NCI-H146 (cell line): ENCODE data around the gene KIF3C.
"Not testable (repeated sequence)": the region's sequence is repeated elsewhere in the genome, so short reads cannot be mapped to it uniquely, and the experiment has no call there.

Experiments used
- DNase-seq: peaks from one replicate; lab custom pipeline; 2025; lab: John Stamatoyannopoulos, UW

The KIF3C gene

DNA sequence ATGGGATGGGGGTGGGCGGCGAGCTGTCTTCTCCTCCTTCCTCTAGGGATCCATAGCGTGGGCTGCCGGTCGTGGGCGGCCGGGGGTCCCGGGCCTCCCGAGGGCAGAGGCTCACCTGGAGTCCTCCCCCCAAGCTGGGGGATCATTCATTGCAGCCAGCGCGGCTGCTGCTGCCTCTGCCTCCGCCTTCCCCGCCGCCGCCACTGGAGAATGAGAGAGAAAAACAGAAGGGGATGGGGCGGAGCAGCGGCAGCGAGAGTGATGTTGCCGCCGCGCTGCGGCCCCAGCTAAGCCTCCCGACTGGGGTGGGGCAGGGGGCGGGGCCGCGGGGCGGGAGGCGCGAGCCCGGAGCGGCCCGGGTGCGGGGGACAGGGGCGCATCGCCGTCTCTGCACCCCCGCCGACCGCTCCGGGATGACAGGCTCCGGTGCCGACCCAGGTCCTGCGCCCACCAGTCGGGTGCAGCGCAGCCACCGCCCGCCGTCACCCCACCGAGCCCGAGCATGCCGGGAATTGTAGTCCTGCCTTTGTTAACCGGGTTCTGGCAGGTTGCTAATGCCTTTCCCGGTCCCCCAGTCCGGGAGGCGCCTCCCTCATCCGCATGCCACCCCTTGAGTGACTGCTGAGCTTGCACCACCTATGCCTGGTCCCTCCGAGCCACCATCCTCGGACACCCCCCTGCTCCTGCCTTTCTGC, at the start of gene KIF3C:
Gene KIF3C, minus strand, starts transcription at position 225 of the 695 bp plus-strand sequence. CDS start 580 bp downstream, outside the sequence.
- peak; percentile 87 for DNase-seq

DNA sequence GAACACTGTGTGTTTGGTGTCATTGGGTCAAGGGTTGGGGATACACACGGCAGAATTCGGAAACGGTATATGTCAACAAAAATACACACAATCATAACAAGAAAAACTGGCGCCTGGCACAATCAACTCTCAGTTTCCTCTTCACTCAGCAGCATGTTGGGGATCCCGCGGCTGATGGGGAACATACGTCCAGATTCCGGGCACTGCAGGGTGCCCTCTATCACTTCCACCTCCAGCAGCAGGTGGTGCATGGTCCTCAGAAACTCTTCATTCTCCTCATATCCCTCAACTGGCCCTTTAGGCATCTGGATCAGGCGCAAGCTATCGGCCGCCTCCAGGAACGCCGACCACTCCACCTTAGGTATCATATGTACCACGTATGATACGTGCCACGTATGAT, 45.8 kb upstream of the KIF3C start:
- DNase-seq = not testable (repeated sequence)

GRCh38 chr2:26025509-26025908, 43.2 kb upstream of the KIF3C start:
- DNase-seq = no peak

GRCh38 chr2:26024260-26024659, 42.0 kb upstream of the KIF3C start:
- no peak for DNase-seq

- no peak for DNase-seq
Observed at GRCh38 chr2:26020231-26020640, 37.9 kb upstream of the KIF3C start.

DNA sequence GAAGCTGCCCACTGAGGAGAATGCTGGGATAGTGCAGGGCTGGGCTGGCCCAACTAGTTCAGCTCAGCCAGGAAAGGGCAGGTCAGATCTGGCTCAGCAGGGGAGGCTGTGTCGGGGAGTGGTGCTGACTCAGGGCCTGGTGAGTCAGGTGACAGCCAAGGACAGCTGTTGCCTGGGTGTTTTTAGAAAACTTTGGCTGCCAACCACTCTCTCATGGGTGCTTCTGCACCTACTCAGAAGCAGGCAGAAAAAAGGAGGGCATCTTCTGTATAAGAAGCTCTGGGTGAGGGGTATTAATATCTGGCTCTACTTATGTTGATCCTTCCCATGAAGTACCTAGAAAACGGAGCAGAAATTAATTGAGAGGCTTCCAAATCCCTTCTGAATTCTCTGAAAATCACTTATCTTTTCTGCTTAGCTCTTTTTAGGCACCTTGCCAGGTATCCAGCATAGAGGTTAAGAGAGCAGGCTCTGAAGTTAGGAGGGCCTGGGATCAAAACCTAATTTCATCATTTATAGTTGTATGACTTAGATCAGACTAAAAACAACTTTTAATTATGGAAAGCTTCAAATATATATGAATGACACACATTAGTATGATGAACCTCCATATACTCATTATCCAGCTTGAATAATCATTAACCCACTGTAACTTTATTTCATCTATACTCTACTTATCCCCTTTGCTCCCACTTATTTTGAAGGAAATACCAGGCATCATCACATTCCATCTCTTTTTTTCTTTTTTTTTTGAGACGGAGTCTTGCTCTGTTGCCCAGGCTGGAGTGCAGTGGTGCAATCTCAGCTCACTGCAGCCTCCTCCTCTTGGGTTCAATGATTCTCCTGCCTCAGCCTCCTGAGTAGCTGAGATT, 36.1 kb upstream of the KIF3C start:
- DNase-seq = peak; percentile 45

GRCh38 chr2:26017464-26018183, 35.3 kb upstream of the KIF3C start:
- no peak for DNase-seq

- DNase-seq = not testable (repeated sequence)
Observed at GRCh38 chr2:26016706-26017045, 34.4 kb upstream of the KIF3C start.

DNA sequence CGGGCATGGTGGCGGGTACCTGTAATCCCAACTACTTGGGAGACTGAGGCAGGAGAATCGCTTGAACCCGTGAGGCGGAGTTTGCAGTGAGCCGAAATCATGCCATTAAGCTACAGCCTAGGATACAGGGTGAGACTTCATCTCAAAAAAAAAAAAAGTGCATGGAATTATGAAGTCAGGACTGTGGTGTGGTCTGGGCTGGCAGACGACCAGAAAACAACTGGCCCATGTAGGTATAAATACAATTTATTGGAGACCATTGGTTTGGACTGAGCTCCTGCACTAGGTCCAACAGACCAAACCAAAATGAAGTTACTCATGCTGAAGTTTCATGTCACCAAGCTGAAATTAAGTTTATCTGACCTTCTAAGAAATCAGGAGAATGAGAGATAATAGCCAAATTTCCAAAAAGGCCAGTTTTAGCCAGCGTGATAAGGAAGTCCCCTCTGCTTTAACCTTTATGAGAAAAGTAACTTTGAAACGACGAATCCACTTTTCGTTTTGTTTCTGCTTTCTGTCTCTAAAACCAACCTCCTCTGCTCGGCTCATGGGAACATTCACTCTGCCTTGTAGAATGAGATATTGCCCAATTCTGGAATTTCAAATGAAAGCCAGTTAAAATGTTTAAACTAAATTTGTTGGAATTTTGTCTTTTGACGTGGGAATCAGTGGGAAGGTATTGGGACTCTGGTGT, 33.9 kb upstream of the KIF3C start:
- DNase-seq = no peak

DNA sequence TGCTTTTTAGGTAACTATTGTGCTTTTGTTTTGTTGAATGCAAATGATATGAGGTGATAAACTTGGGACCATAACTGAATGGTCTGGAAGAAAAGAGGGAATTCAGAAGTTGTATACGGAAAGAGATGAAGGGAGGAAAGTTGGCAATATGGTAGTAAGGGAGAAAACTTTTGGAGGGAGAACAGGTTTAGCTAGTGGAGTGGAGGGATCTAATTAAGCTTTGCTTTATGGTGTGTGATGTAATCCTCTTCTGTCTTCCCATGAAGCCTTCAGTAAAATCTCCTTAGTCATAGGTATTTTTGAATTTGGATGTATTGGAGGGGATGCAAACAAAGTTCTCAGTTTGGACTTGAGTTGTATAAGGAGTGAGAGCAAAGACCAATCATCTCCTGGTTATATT, 31.4 kb upstream of the KIF3C start:
- DNase-seq = no peak

GRCh38 chr2:26011990-26012856, 29.9 kb upstream of the KIF3C start:
- peak; percentile 61 for DNase-seq

DNA sequence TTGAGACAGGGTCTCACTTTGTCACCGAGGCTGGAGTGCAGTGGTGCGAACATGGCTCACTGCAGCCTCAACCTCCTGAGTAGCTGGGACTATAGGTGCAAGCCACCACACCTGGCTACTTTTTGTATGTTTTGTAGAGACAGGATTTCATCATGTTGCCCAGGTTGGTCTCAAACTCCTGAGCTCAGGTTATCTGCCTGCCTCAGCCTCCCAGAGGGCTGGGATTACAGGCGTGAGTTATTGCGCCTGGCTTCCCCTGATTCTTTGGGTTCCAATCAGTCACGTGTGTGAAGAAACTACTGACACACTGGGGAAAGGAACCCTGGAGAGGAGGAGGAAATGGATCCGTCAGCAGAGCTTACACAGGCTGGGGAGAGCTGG, 29.3 kb upstream of the KIF3C start:
- DNase-seq = no peak

- DNase-seq = no peak
Observed at GRCh38 chr2:26010943-26011342, 28.6 kb upstream of the KIF3C start.

GRCh38 chr2:26009567-26009963, 27.3 kb upstream of the KIF3C start:
- DNase-seq = no peak

DNA sequence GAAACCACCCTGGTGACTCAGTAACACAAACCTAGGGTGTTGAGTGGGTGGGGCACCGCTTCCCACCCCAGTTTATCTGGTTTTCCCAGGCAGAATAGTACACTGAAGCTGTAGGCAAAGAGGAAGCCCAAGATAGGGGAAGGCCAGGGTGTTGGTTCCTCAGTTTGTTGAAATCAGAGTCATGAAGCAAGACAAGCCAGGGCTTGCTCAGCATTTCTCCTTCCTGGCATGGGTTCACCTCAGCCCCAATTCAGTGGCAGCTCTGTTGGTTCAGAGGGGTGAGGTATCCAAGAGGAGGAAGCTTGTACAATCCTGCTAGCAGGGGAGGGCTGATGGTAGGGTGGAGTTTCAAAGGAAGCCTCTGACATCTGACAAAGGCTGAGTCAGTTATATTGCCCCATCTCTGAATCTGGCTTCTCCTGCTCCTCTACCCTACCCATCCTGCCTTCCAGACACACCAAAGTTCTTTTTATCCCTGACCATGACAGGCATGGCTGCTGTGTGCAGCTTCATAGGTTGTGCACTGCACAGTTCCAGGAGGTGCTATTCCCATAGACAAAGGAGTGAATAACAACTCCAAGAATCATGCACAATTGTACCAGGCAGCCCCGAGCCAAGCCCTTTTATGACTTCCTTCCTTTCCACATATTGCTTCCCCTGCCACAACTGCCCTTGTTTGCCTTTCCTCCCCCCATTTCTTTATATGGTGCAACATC, 26.7 kb upstream of the KIF3C start:
- DNase-seq = no peak

GRCh38 chr2:26008095-26008494, 25.8 kb upstream of the KIF3C start:
- DNase-seq = no peak

DNA sequence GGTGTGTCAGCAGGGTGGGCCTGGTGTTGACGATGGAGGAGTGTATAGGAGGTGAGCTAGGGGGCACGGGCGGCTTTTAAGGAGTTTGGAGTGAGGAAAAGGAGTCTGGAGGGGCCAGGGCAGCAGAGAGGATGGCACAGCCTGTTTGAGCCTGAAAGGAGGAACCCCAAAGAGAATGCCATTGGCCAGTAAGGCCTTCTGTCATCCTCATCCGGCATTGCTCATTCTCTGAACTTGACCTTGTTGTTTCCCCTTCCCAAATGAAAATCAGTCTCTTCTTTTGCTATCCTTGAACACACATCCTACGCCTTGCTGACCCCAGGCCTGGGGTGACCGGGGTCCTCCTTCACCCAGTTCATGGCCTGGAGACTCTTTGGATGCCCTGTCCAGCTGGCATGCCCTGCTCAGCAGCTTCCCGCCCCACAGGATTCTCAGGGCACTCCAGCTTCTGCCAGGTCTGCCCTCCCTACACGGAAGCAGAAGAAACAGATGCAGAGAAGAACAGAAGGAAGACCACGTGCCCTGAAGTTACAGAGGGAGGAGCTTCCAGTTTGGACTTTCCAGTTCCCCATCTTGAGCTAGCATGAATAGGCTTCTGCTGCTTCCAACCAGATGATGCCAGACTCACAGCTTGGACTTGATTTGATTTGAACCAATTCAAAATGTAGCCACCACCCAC, 20.5 kb upstream of the KIF3C start:
- no peak for DNase-seq

GRCh38 chr2:26001743-26002351, 19.6 kb upstream of the KIF3C start:
- no peak for DNase-seq

- DNase-seq = peak; percentile 17
Observed at GRCh38 chr2:26000561-26001082, 18.3 kb upstream of the KIF3C start.
